Measurements from ENCODE around the gene HINT2.

HINT2 gene

DNA sequence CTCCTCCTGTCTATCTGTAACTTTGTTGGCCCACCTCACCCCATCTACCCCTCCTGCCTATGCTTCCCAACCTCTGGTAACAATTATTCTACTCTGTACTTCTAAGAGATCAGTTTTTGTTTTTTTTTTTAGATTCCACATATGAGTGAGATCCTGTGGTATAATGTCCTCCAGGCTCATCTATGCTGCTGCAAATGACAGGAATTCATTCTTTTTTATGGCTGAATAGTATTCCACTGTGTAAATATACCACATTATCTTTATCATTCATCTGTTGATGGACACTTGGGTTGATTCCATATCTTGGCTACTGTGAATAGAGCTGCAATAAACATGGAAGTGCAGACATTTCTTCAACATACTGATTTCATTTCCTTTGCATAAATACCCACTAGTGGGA is 31.4 kb downstream of the HINT2 start:
- in situ Hi-C loops (cut with MboI; ENCODE audit: low sequenced_read_pairs, unreplicated experiment), result no loop called here
- TF ChIP-seq, protein P1, sequence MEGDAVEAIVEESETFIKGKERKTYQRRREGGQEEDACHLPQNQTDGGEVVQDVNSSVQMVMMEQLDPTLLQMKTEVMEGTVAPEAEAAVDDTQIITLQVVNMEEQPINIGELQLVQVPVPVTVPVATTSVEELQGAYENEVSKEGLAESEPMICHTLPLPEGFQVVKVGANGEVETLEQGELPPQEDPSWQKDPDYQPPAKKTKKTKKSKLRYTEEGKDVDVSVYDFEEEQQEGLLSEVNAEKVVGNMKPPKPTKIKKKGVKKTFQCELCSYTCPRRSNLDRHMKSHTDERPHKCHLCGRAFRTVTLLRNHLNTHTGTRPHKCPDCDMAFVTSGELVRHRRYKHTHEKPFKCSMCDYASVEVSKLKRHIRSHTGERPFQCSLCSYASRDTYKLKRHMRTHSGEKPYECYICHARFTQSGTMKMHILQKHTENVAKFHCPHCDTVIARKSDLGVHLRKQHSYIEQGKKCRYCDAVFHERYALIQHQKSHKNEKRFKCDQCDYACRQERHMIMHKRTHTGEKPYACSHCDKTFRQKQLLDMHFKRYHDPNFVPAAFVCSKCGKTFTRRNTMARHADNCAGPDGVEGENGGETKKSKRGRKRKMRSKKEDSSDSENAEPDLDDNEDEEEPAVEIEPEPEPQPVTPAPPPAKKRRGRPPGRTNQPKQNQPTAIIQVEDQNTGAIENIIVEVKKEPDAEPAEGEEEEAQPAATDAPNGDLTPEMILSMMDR (IDR thresholded peaks at IDR 0.05; ENCODE audit: borderline replicate concordance, control extremely low read depth, extremely low read depth, insufficient read depth, missing control alignments), result no peak

DNA sequence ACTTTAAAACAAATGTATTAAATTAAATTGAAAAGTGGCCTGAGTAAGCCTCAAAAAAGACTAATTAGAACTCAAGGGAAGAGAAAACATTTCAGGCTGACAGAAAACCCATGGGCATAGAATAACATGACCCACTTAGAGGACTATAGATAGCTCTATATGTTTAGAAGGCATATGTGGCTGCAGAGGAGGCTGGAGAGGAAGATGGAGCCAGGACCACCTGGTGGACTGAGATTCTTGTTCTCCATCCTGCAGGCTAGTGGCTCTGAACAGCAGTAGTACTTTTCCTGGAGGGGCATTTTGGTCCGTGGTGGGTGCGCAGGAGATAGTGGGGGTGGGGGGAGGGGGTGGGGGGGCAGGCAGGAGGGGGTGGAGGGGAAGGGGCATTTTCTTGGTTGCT is 33.8 kb downstream of the HINT2 start:
- in situ Hi-C loops (cut with MboI; ENCODE audit: low sequenced_read_pairs, unreplicated experiment), result no loop called here
- TF ChIP-seq, protein P1 (IDR thresholded peaks at IDR 0.05; ENCODE audit: borderline replicate concordance, control extremely low read depth, extremely low read depth, insufficient read depth, missing control alignments), result no peak
- DNase-seq (ENCODE audit: low spot score), result no peak

More for the DNA sequence above, 31.4 kb downstream of the HINT2 start:
- no peak for DNase-seq (ENCODE audit: low spot score)

DNA sequence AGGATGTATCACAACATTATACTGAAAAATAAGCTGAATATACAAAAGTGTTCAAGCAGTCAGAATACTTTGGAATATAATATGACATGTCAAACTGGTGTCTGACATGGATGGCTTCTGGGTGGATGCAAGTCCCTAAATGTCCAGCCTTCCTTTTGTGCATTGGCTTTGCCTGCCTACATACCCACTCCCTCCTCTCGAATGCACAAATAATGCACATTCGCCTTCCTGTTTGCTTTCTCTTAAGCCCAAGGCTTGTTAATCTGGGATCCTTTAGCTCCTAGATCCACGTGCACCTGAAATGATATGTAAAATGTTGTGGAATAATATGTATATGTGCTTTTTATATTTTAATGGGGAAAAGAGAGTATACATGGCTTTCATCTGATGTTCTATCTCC is 36.3 kb downstream of the HINT2 start:
- DNase-seq (ENCODE audit: low spot score), result no peak
- in situ Hi-C loops (cut with MboI; ENCODE audit: low sequenced_read_pairs, unreplicated experiment), result no loop called here
- TF ChIP-seq, protein P1 (IDR thresholded peaks at IDR 0.05; ENCODE audit: borderline replicate concordance, control extremely low read depth, extremely low read depth, insufficient read depth, missing control alignments), result no peak

DNA sequence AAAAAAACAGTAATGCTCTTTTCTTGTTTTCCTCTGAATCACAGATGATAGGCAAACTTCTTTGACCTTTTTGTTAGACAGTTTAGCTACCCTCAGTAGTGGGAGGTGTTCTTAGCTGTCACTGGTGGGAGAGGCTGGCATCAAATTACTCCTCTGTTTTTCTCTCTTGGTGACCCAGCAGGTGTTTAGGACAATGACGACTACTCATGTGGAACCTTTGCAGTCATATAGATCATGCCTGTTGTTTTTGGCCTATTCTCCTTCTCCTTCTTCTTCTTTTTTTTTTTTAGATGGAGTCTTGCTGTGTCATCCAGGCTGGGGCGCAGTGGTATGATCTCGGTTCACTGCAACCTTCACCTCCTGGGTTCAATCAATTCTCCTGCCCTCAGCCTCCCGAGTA is 38.8 kb downstream of the HINT2 start:
- in situ Hi-C loops (cut with MboI; ENCODE audit: low sequenced_read_pairs, unreplicated experiment), result no loop called here
- TF ChIP-seq, protein P1 (IDR thresholded peaks at IDR 0.05; ENCODE audit: borderline replicate concordance, control extremely low read depth, extremely low read depth, insufficient read depth, missing control alignments), result no peak
- no peak for DNase-seq (ENCODE audit: low spot score)

DNA sequence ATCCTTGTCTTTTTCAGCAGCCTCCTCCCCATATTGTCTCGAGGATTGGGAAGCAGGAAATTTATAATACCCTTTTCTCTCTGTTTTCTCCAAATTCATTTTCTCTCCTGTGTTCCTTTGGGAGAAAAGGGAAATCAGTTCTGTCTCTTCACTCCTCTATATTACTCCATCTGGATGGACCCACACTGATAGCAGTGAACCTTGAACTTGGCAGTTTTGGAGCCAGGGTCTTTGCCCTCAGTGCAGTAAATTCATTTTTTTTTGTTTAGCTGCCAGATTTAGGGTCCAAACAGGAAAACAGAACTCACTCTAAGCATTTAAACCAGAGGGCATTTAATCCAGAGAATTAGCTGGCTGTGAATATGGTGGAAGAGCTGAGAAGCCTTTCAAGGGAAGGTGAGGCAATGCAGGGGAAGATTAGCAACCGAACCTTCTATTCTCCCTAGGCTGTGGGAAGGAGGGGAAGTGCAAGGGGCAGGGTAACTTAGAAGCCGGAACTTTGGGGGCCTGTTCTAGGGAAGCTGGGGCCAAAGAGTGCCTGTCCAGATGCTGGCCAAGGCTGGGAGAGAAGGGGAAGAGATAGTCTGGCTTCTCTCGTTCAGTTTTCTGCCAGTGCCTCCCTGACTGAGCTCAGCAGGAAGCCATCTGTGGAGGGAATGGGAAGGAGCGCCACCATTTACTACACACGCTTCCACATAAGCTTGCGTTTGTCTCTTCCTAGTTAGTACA is 39.8 kb downstream of the HINT2 start:
- TF ChIP-seq, protein P1 (IDR thresholded peaks at IDR 0.05; ENCODE audit: borderline replicate concordance, control extremely low read depth, extremely low read depth, insufficient read depth, missing control alignments), result no peak
- in situ Hi-C loops (cut with MboI; ENCODE audit: low sequenced_read_pairs, unreplicated experiment), result no loop called here
- DNase-seq (ENCODE audit: low spot score), result no peak

DNA sequence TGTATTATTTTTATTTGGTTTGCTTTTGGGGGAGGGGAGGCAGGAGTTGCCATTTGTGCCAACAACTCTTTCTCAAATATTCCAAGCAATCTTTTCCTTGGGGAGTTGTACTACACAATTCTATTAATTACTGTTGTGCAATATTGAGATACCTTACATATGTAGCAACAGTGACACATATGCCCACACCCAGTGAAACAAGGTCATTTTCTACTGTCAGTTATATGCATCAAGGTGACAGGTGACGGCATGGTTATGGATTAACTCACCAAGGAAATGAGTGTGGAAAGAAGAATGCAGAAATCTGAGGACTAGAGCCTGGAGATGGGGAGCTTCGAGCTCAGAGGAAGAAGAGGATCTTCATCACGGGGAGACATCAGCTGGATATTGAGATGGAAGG is 42.9 kb downstream of the HINT2 start:
- TF ChIP-seq, protein P1 (IDR thresholded peaks at IDR 0.05; ENCODE audit: borderline replicate concordance, control extremely low read depth, extremely low read depth, insufficient read depth, missing control alignments), result no peak
- in situ Hi-C loops (cut with MboI; ENCODE audit: low sequenced_read_pairs, unreplicated experiment), result no loop called here
- no peak for DNase-seq (ENCODE audit: low spot score)

All from GM13976 (cell line).